Measurements from ENCODE around the gene SMIM35.

The SMIM35 gene

DNA sequence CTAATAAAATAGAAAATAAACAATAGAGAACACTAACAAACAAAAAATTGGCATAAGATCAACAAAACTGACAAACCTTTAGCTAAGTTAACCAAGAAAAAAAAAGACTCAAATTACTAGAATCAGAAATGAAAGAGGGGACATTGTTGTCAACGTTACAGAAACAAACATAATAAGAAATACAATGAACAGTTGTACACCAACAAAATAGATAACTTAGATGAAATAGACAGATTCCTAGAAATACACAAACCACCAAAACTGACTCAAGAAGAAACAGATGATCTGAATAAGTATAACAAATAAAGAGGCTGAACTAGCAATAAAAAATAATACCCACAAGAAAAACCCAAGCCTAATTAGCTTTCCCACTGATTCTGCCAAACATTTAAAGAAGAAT is 44.6 kb downstream of the SMIM35 start:
- Histone ChIP-seq H3K4me1 (ENCODE audit: low read depth, poor library complexity, severe bottlenecking) (no peaks in the 10 kb centered on the region), H4K20me1 (ENCODE audit: insufficient read depth) (no peaks in the 10 kb centered on the region)

DNA sequence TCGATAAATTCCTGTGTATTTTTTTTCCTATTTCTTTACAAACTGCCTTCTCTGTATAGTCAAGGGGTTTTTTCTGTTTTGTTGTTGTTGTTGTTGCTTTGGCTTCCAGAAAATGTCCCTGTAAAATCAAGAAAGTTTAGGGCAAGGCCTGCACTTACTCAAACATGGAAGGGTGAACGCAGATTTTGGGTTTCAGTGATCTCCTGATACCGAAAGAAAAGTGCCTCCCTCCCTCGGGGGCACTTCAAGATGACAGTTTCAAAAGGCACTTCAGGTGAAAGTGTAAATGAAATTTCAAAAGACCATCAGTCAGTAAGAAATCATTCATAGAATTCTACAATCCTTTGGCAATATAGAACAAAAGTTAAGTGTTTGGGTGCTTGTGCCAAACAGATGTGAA is 53.3 kb downstream of the SMIM35 start:
- Histone ChIP-seq H3K9ac (no peak overlapping the region), H3K27ac (no peak overlapping the region), H3K4me2 (no peak overlapping the region), H3K79me2 (ENCODE audit: insufficient read depth, low read depth) (no peaks in the 10 kb centered on the region), H3K27me3 (ENCODE audit: insufficient read depth, low read depth) (no peaks in the 10 kb centered on the region), H4K20me1 (ENCODE audit: insufficient read depth) (no peaks in the 10 kb centered on the region), H3K4me3 (IDR thresholded peaks at IDR 0.05; ENCODE audit: insufficient read depth, low read depth, low read length) (no peak overlapping the region), H3K4me1 (ENCODE audit: low read depth, poor library complexity, severe bottlenecking) (no peaks in the 10 kb centered on the region), H2AFZ (ENCODE audit: low read depth) (no peak overlapping the region), H3K36me3 (ENCODE audit: insufficient read depth) (no peaks in the 10 kb centered on the region)
- no peak for TF ChIP-seq CTCF (conservative IDR thresholded peaks at IDR 0.05; ENCODE audit: low read depth, low read length)

More for the DNA sequence above, 44.6 kb downstream of the SMIM35 start:
- TF ChIP-seq CTCF (conservative IDR thresholded peaks at IDR 0.05; ENCODE audit: low read depth, low read length) = no peak
- H3K9ac ChIP-seq = no peak overlapping the region
- no peak overlapping the region for H3K27ac ChIP-seq
- no peak overlapping the region for H3K4me2 ChIP-seq
- no peak overlapping the region for H3K4me3 ChIP-seq (IDR thresholded peaks at IDR 0.05; ENCODE audit: insufficient read depth, low read depth, low read length)
- no peaks in the 10 kb centered on the region for H3K27me3 ChIP-seq (ENCODE audit: insufficient read depth, low read depth)
- no peaks in the 10 kb centered on the region for H3K36me3 ChIP-seq (ENCODE audit: insufficient read depth)
- no peak overlapping the region for H2AFZ ChIP-seq (ENCODE audit: low read depth)
- H3K79me2 ChIP-seq (ENCODE audit: insufficient read depth, low read depth) = no peaks in the 10 kb centered on the region

DNA sequence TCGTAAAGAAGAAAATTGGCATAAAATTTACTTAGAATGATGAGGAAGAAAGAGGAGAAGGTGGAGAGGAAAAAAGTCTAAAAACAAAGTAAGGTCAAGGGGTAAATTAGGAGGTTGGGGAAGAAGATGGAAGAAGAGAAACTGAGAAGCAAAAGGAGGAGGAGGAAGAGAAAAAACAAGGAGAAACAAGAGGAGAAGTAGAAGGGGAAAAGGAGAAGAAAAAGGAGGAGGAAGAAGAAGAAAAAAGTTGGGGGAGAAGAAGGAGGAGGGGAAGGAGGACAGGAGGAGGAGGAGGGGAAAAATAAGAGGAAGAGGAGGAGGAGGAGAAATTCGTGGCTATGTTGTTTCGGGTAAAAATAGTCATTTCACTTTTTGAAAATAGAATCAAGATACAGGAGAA is 58.1 kb downstream of the SMIM35 start:
- Histone ChIP-seq H4K20me1 (ENCODE audit: insufficient read depth) (no peaks in the 10 kb centered on the region), H3K79me2 (ENCODE audit: insufficient read depth, low read depth) (no peaks in the 10 kb centered on the region), H3K27me3 (ENCODE audit: insufficient read depth, low read depth) (no peaks in the 10 kb centered on the region), H3K4me1 (ENCODE audit: low read depth, poor library complexity, severe bottlenecking) (no peaks in the 10 kb centered on the region), H3K9ac (no peak overlapping the region), H2AFZ (ENCODE audit: low read depth) (no peak overlapping the region), H3K4me2 (no peak overlapping the region), H3K27ac (no peak overlapping the region), H3K4me3 (IDR thresholded peaks at IDR 0.05; ENCODE audit: insufficient read depth, low read depth, low read length) (no peak overlapping the region), H3K36me3 (ENCODE audit: insufficient read depth) (no peaks in the 10 kb centered on the region)
- TF ChIP-seq CTCF (conservative IDR thresholded peaks at IDR 0.05; ENCODE audit: low read depth, low read length) = no peak

GRCh38 chr11:118027694-118028093 is 59.1 kb downstream of the SMIM35 start:
- H3K4me1 ChIP-seq (ENCODE audit: low read depth, poor library complexity, severe bottlenecking) = no peaks in the 10 kb centered on the region
- TF ChIP-seq CTCF (conservative IDR thresholded peaks at IDR 0.05; ENCODE audit: low read depth, low read length) = no peak
- H3K79me2 ChIP-seq (ENCODE audit: insufficient read depth, low read depth) = no peaks in the 10 kb centered on the region
- H3K9ac ChIP-seq = no peak overlapping the region
- no peak overlapping the region for H3K27ac ChIP-seq
- H3K27me3 ChIP-seq (ENCODE audit: insufficient read depth, low read depth) = no peaks in the 10 kb centered on the region
- H2AFZ ChIP-seq (ENCODE audit: low read depth) = no peak overlapping the region
- no peaks in the 10 kb centered on the region for H3K36me3 ChIP-seq (ENCODE audit: insufficient read depth)
- no peak overlapping the region for H3K4me3 ChIP-seq (IDR thresholded peaks at IDR 0.05; ENCODE audit: insufficient read depth, low read depth, low read length)
- no peaks in the 10 kb centered on the region for H4K20me1 ChIP-seq (ENCODE audit: insufficient read depth)
- H3K4me2 ChIP-seq = no peak overlapping the region

Data from KMS-11 (cell line).